ENCODE results near the gene SLC9A2. TPM values are rescaled to one million over a fixed set of nuclear protein-coding genes. Genes with fewer than 3 reads are reported as not detected.

The SLC9A2 gene
- total and polyA plus RNA-seq, 2 of the 13 experiments (the other 11 are each of a cell fraction or from before 2014, with no cell fraction given) = 0.02 TPM; not detected in 1

GRCh38 chr2:102736410-102737409 is 117.4 kb downstream of the SLC9A2 start (continued):
- TF ChIP-seq ZHX2 (IDR thresholded peaks at IDR 0.05; ENCODE audit: low read depth) (peak; percentile 46; the same call in 1 of the 2 replicates), ZHX2 (CRISPR knock-in tag; IDR thresholded peaks at IDR 0.05; ENCODE audit: borderline replicate concordance) (no peak), ZBTB14 (CRISPR knock-in tag; IDR thresholded peaks at IDR 0.05) (no peak; the same call in 1 of the 2 replicates), TBX3 (IDR thresholded peaks at IDR 0.05; ENCODE audit: borderline replicate concordance) (peak; percentile 7; the same call in 1 of the 2 replicates), ZSCAN31 (CRISPR knock-in tag; IDR thresholded peaks at IDR 0.05; ENCODE audit: low read depth) (peak; percentile 70; the same call in 1 of the 2 replicates), CHCHD3 (CRISPR knock-in tag; IDR thresholded peaks at IDR 0.05) (no peak), ZBTB42 (CRISPR knock-in tag; IDR thresholded peaks at IDR 0.05) (0 out of 2 replicates have a peak, but pooled peaks have one; percentile 65), FIP1L1 (IDR thresholded peaks at IDR 0.05; ENCODE audit: borderline replicate concordance, insufficient read depth, low read depth, low read length) (0 out of 2 replicates have a peak, but pooled peaks have one; percentile 29), ZBTB40 (IDR thresholded peaks at IDR 0.05) (no peak), ZBTB40 (CRISPR knock-in tag; IDR thresholded peaks at IDR 0.05) (peak; percentile 50), KLF9 (CRISPR knock-in tag; IDR thresholded peaks at IDR 0.05; ENCODE audit: low read depth) (peak; percentile 59; the same call in 1 of the 2 replicates)

Measured in HepG2 (cell line).